Left renal cortex interstitium (tissue), 4 donors: ENCODE results near the gene VPS50. TPM values are rescaled to one million over a fixed set of nuclear protein-coding genes. Genes with fewer than 3 reads are reported as not detected.

ENCODE experiments used
- DNase-seq, 4 donors: peaks; one replicate each; pipeline ENCODE4 v3.0.0-alpha.2; 2013; ENCODE audit warnings: low read depth in 4 of 4, low spot score in 2 of 4, missing footprints in 1 of 4
- polyA plus RNA-seq, 4 donors: library from polyadenylated mRNA; unstranded; fragments of 120-200 nt; gene quantifications; one replicate each; pipeline ENCODE4 v1.2.1, GENCODE V29; 2013; ENCODE audit not compliant: insufficient read length in 4 of 4

The VPS50 gene
- polyA plus RNA-seq, 4 donors = 30.4 to 34.9 (median 32.5) TPM

- no peak for DNase-seq
Measured at GRCh38 chr7:93235541-93235940, 3.4 kb downstream of the VPS50 start.

GRCh38 chr7:93238131-93238530, 6.0 kb downstream of the VPS50 start:
- DNase-seq = no peak

- DNase-seq = no peak
Measured at GRCh38 chr7:93238748-93239147, 6.6 kb downstream of the VPS50 start.

DNA sequence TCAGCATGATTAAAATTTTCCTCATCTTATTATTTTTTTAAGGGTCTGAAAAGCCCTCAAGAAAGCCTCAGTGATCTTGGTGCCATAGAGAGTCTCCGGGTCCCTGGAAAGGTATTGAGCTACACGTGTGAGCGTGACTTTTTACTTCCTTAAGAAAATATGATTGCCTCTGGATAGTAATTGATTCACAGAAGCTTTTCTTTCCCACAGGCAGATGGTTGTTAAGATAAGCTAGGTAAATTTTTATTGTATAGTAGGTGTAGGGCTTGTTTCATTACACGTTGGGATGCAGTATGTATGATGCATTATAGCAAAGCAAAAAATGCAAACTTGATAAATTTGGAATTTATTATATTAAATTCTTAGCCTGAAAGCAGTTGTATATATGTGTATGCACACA, 7.7 kb downstream of the VPS50 start:
- DNase-seq = no peak

DNA sequence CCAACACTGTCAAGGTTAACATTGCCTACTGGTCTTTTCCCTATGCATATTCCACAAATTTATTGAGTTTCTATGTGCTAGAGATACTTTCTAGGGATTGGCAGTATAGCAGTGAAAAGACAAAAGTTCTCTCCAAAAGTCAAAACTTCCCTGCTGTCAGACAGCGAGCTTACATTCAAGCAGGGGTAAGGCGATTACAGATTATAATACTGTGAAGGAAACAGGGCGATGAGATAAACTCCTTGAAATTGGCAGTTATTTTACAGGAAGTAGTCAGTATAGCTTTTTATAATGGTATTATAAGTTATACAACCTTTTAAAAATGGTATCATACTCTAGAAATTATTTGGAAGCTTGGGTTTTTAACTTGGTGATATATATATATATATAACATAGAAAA, 9.9 kb downstream of the VPS50 start:
- no peak for DNase-seq

DNA sequence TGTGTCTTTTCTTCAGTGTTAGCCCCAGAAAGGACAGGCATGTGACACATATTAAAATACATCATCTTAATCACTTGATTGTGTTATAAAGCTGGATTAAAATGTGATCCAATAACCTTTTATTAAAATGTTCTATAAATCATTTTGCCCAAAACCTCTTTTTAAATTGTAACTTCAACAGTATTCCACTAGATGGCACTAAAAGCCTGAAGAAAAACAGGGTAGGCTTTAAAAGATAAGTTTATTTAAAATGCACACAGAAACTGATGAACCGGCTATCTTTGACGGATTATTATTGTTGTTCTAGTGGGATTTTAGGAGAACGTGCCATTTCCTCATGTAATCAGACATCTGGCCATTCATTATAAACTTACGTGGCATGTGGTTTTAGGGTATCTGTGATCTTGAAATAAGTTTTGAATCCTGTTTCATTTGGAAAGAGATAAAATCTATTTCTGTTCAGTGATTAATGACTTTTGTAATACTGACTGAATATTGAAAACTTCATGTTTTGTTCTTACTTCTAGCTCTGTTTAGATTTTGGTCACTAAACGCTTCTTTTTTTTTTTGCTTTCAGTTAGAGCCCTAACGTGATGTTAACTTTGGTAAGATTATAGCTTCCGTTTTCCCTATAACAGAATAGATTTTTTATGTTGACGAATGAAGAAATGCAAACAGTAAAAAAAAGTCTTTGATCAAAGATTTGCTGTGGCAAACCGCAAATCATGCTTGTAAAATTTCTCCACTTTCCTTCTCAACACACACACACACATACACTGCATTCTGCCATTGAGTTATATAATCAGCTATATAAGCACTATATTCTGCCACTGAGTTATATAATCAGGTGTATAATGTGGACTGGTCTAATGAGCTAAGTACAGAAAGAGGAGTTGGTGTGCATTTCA, 13.6 kb downstream of the VPS50 start:
- DNase-seq = no peak

- DNase-seq = no peak
Measured at GRCh38 chr7:93249491-93250148, 17.5 kb downstream of the VPS50 start.

GRCh38 chr7:93258661-93259060, 26.5 kb downstream of the VPS50 start:
- no peak for DNase-seq

DNA sequence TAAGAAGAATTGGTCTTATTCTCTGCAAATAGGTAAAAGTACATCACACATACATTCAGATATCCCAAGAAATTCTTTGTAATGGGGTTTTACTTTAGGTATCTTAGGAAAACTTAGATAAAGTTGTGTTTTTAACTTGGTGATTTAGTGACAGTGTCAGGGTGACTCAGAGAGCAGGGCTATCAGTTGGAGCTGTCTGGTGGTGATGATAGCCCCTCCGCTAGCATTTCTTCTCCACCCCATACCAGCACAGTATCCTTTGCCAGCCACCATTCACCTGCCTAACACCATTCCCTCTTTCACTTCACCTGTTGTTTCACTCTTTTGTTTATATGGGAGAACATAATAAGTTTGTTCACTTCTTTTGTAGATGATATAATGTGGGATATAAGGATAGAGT, 30.4 kb downstream of the VPS50 start:
- no peak for DNase-seq

DNA sequence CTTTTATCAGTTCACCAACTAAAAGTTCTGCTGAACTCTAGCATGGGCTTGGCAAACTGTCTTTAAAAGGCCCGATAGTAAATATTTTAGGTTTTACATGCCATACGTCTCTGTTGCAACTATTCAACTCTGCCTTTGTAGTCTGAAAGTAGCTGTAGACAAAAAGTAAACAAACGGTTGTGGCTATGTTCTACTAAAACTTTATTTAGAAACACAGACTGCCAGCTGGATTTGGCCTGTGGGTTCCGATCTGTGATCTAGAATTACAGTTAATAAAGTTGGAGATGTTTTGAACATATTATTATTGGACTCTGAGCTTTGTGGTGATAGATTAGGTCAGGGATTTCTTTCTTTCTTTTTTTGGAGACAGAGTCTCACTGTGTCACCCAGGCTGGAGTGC, 33.1 kb downstream of the VPS50 start:
- DNase-seq = no peak

DNA sequence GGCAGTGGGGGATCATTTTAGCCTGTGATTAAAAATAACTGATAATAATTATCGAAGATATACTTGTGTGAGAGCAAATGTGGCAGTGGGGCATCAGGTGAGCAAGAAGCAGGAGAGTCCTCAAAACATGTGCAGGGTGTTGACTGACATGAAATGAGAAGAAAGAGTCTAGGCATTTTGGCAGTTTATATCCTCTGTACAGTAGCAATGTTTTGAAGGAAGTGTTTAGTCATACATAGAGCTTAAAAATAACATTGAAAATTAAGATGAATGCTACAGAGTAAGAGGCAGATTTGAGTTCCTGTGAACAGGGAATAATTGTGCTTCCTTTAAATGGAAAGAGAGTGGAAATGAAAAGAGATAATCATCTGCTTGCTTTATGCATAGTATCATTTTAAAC, 47.4 kb downstream of the VPS50 start:
- DNase-seq = no peak

DNA sequence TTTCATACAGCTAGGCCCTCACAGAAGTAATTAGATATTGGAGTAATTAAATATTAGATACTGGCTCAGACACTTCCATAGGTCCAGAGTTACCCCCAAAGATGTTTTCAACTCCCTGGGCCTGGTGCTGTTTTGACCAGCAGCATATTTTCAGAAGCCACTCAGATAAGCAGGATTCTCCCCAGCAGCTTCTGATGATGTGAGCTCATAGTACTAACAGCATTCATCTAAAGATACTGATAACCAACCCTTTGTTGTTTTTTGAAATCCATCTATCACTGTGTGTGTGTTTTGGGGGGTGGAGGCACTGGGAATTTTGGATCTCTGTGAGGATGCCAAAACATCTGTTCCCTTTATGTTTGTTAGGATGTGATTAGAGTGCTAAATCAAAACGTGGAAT, 52.7 kb downstream of the VPS50 start:
- DNase-seq = no peak

DNA sequence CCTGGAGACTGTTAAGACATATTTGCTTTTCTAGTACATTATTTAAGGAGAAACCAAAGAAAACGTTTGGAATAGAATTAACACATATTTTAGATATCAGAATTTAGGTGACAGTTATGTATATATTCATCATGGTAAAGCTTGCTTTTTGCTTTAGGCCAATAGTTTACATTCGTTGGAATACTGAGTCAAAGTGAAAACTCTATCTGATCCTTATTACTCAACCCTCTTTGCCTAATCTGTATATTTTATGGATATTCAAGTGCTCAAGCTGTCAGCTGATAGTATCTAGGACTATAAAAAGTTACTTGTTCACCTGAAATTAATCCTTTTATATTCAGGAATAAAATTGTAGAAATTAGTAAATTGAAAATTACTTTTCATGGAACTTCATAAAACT, 61.1 kb downstream of the VPS50 start:
- DNase-seq = no peak

GRCh38 chr7:93298206-93298605, 66.0 kb downstream of the VPS50 start:
- no peak for DNase-seq

DNA sequence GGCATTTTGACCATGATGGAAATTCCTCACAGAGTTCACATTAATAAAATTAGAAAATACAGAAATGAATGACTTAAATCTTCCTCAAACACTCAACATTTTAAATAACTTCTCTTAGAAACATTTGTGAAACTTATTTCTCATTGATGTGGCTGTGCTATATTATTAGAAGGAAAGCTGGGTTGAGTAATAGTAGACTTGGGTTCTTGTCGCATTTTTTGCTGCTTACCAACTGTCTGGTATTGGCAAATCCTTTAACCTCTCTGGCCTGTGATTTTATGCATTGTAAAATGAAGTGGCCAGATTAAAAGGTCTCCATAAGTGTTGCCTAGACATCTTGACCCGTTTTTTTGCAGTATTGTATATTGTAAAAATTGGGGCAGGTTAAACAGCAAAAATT, 66.5 kb downstream of the VPS50 start:
- DNase-seq = no peak

DNA sequence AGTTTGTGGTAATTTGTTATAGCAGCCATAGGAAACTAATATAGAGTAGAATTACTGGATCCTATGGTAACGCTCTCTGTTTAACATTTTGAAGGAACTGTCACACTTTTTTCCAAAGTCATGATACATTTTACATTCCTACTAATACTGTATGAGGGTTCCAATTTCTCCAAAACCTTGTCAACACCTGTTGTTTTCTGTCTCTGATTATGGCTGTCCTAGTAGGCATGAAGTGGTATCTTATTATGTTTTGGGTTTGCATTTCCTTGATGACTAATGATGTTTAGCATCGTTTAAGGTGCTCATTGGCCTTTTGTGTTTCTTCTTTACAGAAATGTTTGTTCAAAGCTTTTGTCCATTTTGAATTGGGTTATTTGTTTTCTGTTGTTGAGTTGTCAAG, 69.6 kb downstream of the VPS50 start:
- no peak for DNase-seq

DNA sequence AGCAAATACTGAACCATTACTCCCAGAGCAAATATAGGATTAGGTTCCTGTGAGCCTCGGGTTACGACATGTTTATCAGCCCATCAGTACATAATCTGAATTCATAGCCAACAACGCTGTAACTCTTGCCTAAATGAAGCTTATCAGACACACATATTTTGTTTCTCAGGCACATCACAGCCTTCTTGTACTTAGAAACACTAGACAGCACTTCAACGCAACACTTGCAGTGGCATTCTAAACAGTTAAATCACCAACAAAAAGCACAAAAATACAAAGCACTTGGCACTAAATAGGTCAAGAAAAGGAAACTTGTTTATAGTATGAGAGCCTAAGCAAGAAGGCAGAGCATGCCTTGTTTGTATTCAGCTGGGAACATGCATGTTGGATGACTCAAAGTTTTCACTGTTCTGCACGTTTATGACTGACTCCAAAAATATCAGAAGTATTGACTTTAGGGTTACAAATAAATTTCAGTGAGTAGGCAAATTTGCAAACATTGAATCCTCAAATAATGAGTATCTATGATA, 75.0 kb downstream of the VPS50 start:
- no peak for DNase-seq

DNA sequence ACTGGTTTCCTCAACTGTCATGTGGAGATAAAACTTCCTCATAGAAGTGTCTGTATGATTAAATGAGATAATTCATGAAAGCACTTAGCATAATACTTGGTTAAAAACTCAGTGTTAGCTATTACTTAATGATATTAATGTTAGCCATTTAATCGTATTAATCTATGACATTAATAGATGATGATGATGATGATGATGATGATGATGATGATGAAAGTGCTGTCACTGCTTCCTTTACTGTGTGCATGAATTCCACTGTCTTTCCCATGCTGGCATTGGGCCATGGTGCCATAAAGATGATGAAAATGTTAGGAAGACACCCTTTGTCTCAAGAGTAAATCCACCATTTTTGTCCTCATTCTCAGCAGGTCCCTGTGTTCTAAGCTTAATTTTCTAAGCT, 75.8 kb downstream of the VPS50 start:
- no peak for DNase-seq

GRCh38 chr7:93310346-93310745, 78.2 kb downstream of the VPS50 start:
- DNase-seq = no peak

GRCh38 chr7:93314449-93314848, 82.3 kb downstream of the VPS50 start:
- no peak for DNase-seq

DNA sequence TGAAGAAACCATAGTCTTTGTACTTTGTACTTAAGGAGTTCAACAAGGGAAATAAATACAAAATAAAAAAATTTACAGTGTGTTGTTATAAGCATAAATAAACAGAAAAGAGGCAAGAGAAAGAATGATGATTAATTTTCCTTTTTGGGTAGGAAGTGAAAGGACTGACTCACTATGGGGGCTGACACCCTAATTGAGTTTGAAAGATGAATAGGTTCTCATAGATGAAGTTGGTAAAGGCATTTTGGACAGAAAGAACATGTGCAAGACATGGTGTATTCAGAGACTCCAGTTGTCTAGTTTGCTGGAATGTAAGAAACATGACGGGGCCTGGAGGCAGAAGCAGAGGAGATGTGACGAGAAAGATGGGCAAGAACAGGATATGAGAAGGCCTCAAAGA, 83.7 kb downstream of the VPS50 start:
- no peak for DNase-seq

GRCh38 chr7:93316730-93317129, 84.6 kb downstream of the VPS50 start:
- DNase-seq = no peak
